GM12892 (cell line): ENCODE results near the gene FUBP3.

ENCODE experiments used
- POLR2A ChIP-seq: IDR thresholded peaks from 2 replicates; pipeline ENCODE4 v1.6.1; 2011; ENCODE audit warnings: low read depth, low read length, control low read depth
- POLR2AphosphoS5 ChIP-seq: IDR thresholded peaks from 2 replicates; pipeline ENCODE4 v1.6.1; 2011; ENCODE audit warnings: low read depth, low read length, control low read depth
- TAF1 ChIP-seq: IDR thresholded peaks from 2 replicates; pipeline ENCODE4 v1.6.1; 2011; ENCODE audit warnings: low read depth, mild to moderate bottlenecking, control low read depth, low read length, borderline replicate concordance

GRCh38 chr9:130548103-130548502, 31.3 kb upstream of the FUBP3 start:
- TF ChIP-seq POLR2A: no peak
- no peak for TF ChIP-seq POLR2AphosphoS5
- no peak for TF ChIP-seq TAF1
